Measurements from ENCODE around the gene UBL4B.

GRCh38 chr1:110063781-110064180 is 48.5 kb upstream of the UBL4B start:
- no peak for TF ChIP-seq ZNF274 (IDR thresholded peaks at IDR 0.05; ENCODE audit: low read depth, low read length)
- no peak for TF ChIP-seq YY1 (IDR thresholded peaks at IDR 0.05; ENCODE audit: insufficient read depth, insufficient read length)
- no peak for TF ChIP-seq SUZ12 (IDR thresholded peaks at IDR 0.05; ENCODE audit: extremely low read depth, insufficient read depth, insufficient read length)

All from NT2/D1 (cell line).